K562 (cell line): ENCODE data around the gene C4BPB. TPM values are rescaled to one million over a fixed set of nuclear protein-coding genes. Genes with fewer than 3 reads are reported as not detected.

Experiments used
- ATF7 ChIP-seq: fragments of 450-650 bp; IDR thresholded peaks from 2 replicates; pipeline ENCODE4 v1.7.1; 2014; ENCODE audit warnings: mild to moderate bottlenecking, moderate library complexity
- BRD4 ChIP-seq: fragments of 200-600 bp; sonication (generic); IDR thresholded peaks from 2 replicates; pipeline ENCODE4 v1.6.1; 2017; ENCODE audit warnings: inconsistent platforms
- FOXM1 ChIP-seq, 2 experiments: fragments of 450-650 bp in 1 of 2; sonication (generic) in 1 of 2; formaldehyde crosslinking in 1 of 2; IDR thresholded peaks; 2 replicates each; pipeline versions ENCODE4 v1.6.1 to v1.9.0; 2017 to 2022; ENCODE audit warnings: low read depth in 2 of 2, mild to moderate bottlenecking in 2 of 2, missing genetic modification reagents in 1 of 2, moderate library complexity in 1 of 2
- MAZ ChIP-seq, 2 experiments: fragments of 450-650 bp in 1 of 2; sonication (generic) in 1 of 2; formaldehyde crosslinking; IDR thresholded peaks in 1 of 2; conservative IDR thresholded peaks in 1 of 2; 2 replicates each; pipeline versions ENCODE4 v1.4.0 to v1.5.0; 2020; ENCODE audit warnings: mild to moderate bottlenecking in 1 of 2, missing genetic modification reagents in 1 of 2
- MBD2 ChIP-seq: sonication (generic); IDR thresholded peaks from 2 replicates; pipeline ENCODE4 v1.6.1; 2016; ENCODE audit warnings: low read depth, borderline replicate concordance
- MIER1 ChIP-seq: fragments of 450-650 bp; IDR thresholded peaks from 2 replicates; pipeline ENCODE4 v1.6.1; 2016; ENCODE audit warnings: antibody characterized with exemption, mild to moderate bottlenecking, low read depth
- NBN ChIP-seq: fragments of 450-650 bp; IDR thresholded peaks from 2 replicates; pipeline ENCODE4 v1.6.1; 2016; ENCODE audit warnings: low read depth, mild to moderate bottlenecking
- SMAD3 ChIP-seq: fragments of 450-650 bp; formaldehyde crosslinking; conservative IDR thresholded peaks from 2 replicates; pipeline ENCODE4 v1.4.0; 2020; ENCODE audit warnings: mild to moderate bottlenecking
- SMARCA5 ChIP-seq: fragments of 450-650 bp; IDR thresholded peaks from 2 replicates; pipeline ENCODE4 v1.6.1; 2016
- TAF1 ChIP-seq: IDR thresholded peaks from 2 replicates; pipeline ENCODE4 v1.6.1; 2011; ENCODE audit warnings: mild to moderate bottlenecking, low read length, moderate library complexity; ENCODE audit not compliant: insufficient read depth, control insufficient read depth, severe bottlenecking; ENCODE audit errors: extremely low read depth
- TAF7 ChIP-seq: fragments of 450-650 bp; IDR thresholded peaks from 2 replicates; pipeline ENCODE4 v1.6.1; 2016; ENCODE audit warnings: missing genetic modification characterization, missing compliant biosample characterization
- ZBTB17 ChIP-seq: fragments of 450-650 bp; formaldehyde crosslinking; IDR thresholded peaks from 2 replicates; pipeline ENCODE4 v1.4.0; 2020; ENCODE audit warnings: mild to moderate bottlenecking
- polyA plus RNA-seq, 8 experiments: library from polyadenylated mRNA; depleted of rRNA in 4 of 8; stranded (reverse) in 5 of 8; unstranded in 3 of 8; fragments of >200 nt; fragmentation: Nextera tagmentation in 2 of 8; fragmentation: Illumina TruSeq in 1 of 8; extraction: Ambion mirVana in 2 of 8; extraction: Trizol in 1 of 8; gene quantifications; 2 replicates each; pipeline versions ENCODE4 v1.2.1 to v1.2.3, GENCODE V29; 2011 to 2014; ENCODE audit warnings: inconsistent platforms in 1 of 8, missing spikeins in 1 of 8
- total RNA-seq, 7 experiments: library from RNA; depleted of rRNA in 6 of 7; stranded (reverse); fragments of >200 nt in 6 of 7; fragmentation: Illumina TruSeq in 2 of 7; extraction: Trizol in 2 of 7; gene quantifications; 2 replicates each; pipeline versions ENCODE4 v1.2.1 to v1.2.3, GENCODE V29; 2011 to 2021; ENCODE audit warnings: low replicate concordance in 1 of 7
- TF ChIP-seq, protein P1 (sequence below), 2 experiments: fragments of 450-650 bp in 1 of 2; sonication (generic) in 1 of 2; formaldehyde crosslinking in 1 of 2; IDR thresholded peaks; 2 replicates each; pipeline versions ENCODE4 v1.7.1 to v1.9.0; 2016 to 2022; ENCODE audit warnings: inconsistent platforms in 1 of 2, mild to moderate bottlenecking in 1 of 2, missing genetic modification reagents in 1 of 2
- TF ChIP-seq, protein P2 (sequence below): fragments of 450-650 bp; IDR thresholded peaks from 2 replicates; pipeline ENCODE4 v1.6.1; 2018; ENCODE audit not compliant: partially characterized antibody

Gene C4BPB
- total and polyA plus RNA-seq, 9 of the 15 experiments (the other 6 are each of a cell fraction or from before 2014, with no cell fraction given): not detected

DNA sequence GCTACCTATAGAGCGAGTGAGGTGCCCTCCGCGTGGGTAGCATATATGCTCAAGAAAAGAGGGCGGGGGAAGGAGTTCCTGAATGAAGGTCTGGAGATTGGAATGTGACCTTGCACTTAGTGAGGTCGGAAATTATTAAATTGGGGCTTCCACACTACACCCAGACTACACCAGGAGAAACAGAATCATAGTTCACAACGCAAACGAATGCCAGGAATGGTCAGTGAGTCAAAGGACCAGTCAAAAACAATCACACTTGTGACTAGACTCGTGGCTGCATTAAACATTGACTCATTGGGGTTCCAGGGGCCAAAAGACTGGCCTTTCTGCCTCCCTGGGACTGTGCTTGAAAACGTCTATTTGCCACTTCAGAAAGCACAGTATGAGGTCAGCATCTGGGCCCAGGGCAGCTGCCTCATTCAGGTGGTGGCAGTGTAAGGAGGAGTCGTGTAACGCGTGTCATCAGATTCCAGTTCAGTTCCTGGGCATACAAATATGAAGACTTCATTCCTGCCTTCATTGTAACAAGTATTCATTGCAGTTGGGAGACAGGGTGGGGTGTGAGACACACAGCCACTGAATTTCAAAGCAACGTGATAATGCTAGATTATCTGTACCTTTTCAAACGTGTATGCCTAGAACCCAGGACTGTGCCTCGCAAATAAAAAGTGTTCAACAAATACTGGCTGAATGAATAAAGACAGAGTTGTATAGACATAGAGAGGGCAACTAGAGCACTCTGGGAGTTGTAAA, 37.3 kb upstream of the C4BPB start, which contains the start of gene YOD1 (continued):
- TF ChIP-seq FOXM1 (IDR thresholded peaks at IDR 0.05; ENCODE audit: low read depth) (peak; percentile 34; the same call in 1 of the 2 replicates), FOXM1 (CRISPR knock-in tag; IDR thresholded peaks at IDR 0.05; ENCODE audit: low read depth) (no peak), NBN (0 out of 2 replicates have a peak, but pooled peaks have one; percentile 37), ZBTB17 (CRISPR knock-in tag) (peak; percentile 32; the same call in 1 of the 2 replicates), MBD2 (no peak; the same call in 1 of the 2 replicates), BRD4 (peak; percentile 18; the same call in 1 of the 2 replicates), SMAD3 (CRISPR knock-in tag) (no peak), MIER1 (no peak), TAF1 (peak; percentile 13), ATF7 (0 out of 2 replicates have a peak, but pooled peaks have one; percentile 35), SMARCA5 (0 out of 2 replicates have a peak, but pooled peaks have one; percentile 25), MAZ (CRISPR knock-in tag; conservative IDR thresholded peaks at IDR 0.05 in 1 of 2, IDR thresholded peaks at IDR 0.05 in 1 of 2) (peak in 1 of 2 experiments; percentile 39; a peak in 1 of 4 replicates), TAF7 (tag) (no peak)
- TF ChIP-seq, protein P1, sequence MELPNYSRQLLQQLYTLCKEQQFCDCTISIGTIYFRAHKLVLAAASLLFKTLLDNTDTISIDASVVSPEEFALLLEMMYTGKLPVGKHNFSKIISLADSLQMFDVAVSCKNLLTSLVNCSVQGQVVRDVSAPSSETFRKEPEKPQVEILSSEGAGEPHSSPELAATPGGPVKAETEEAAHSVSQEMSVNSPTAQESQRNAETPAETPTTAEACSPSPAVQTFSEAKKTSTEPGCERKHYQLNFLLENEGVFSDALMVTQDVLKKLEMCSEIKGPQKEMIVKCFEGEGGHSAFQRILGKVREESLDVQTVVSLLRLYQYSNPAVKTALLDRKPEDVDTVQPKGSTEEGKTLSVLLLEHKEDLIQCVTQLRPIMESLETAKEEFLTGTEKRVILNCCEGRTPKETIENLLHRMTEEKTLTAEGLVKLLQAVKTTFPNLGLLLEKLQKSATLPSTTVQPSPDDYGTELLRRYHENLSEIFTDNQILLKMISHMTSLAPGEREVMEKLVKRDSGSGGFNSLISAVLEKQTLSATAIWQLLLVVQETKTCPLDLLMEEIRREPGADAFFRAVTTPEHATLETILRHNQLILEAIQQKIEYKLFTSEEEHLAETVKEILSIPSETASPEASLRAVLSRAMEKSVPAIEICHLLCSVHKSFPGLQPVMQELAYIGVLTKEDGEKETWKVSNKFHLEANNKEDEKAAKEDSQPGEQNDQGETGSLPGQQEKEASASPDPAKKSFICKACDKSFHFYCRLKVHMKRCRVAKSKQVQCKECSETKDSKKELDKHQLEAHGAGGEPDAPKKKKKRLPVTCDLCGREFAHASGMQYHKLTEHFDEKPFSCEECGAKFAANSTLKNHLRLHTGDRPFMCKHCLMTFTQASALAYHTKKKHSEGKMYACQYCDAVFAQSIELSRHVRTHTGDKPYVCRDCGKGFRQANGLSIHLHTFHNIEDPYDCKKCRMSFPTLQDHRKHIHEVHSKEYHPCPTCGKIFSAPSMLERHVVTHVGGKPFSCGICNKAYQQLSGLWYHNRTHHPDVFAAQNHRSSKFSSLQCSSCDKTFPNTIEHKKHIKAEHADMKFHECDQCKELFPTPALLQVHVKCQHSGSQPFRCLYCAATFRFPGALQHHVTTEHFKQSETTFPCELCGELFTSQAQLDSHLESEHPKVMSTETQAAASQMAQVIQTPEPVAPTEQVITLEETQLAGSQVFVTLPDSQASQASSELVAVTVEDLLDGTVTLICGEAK (IDR thresholded peaks at IDR 0.05): peak; percentile 44
- TF ChIP-seq, protein P1 (CRISPR knock-in tag; IDR thresholded peaks at IDR 0.05): no peak
- TF ChIP-seq, protein P2, sequence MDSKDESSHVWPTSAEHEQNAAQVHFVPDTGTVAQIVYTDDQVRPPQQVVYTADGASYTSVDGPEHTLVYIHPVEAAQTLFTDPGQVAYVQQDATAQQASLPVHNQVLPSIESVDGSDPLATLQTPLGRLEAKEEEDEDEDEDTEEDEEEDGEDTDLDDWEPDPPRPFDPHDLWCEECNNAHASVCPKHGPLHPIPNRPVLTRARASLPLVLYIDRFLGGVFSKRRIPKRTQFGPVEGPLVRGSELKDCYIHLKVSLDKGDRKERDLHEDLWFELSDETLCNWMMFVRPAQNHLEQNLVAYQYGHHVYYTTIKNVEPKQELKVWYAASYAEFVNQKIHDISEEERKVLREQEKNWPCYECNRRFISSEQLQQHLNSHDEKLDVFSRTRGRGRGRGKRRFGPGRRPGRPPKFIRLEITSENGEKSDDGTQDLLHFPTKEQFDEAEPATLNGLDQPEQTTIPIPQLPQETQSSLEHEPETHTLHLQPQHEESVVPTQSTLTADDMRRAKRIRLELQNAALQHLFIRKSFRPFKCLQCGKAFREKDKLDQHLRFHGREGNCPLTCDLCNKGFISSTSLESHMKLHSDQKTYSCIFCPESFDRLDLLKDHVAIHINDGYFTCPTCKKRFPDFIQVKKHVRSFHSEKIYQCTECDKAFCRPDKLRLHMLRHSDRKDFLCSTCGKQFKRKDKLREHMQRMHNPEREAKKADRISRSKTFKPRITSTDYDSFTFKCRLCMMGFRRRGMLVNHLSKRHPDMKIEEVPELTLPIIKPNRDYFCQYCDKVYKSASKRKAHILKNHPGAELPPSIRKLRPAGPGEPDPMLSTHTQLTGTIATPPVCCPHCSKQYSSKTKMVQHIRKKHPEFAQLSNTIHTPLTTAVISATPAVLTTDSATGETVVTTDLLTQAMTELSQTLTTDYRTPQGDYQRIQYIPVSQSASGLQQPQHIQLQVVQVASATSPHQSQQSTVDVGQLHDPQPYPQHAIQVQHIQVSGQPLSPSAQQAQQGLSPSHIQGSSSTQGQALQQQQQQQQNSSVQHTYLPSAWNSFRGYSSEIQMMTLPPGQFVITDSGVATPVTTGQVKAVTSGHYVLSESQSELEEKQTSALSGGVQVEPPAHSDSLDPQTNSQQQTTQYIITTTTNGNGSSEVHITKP: no peak
